Activated T-cell treated with anti-CD3 and anti-CD28 coated beads for 48 hours (primary cell): ENCODE measurements around the gene CAMK1.
"Not testable (repeated sequence)": the region's sequence is repeated elsewhere in the genome, so short reads cannot be mapped to it uniquely, and the experiment has no call there.

ENCODE experiments used
- DNase-seq: peaks from one replicate; pipeline ENCODE4 v3.0.0-alpha.2; 2020; ENCODE audit warnings: low read depth

The CAMK1 gene

DNA sequence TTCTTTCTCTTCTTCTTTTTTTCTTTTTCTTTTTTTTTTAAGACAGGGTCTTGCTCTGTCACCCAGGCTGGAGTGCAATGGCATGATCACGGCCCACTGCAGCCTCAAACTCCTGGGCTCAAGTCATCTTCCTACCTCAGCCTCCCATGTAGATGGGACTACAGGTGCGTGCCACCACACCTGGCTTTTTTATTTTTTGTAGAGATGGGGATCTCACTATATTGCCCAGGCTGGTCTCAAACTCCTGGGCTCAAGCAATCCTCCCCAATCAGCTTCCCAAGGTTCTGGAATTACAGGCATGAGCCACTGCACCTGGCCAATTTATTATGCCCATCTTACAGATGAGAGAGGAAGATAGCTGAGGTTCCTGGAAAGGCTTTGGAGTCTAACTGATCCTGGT is 1.3 kb upstream of the CAMK1 start:
- not testable (repeated sequence) for DNase-seq

DNA sequence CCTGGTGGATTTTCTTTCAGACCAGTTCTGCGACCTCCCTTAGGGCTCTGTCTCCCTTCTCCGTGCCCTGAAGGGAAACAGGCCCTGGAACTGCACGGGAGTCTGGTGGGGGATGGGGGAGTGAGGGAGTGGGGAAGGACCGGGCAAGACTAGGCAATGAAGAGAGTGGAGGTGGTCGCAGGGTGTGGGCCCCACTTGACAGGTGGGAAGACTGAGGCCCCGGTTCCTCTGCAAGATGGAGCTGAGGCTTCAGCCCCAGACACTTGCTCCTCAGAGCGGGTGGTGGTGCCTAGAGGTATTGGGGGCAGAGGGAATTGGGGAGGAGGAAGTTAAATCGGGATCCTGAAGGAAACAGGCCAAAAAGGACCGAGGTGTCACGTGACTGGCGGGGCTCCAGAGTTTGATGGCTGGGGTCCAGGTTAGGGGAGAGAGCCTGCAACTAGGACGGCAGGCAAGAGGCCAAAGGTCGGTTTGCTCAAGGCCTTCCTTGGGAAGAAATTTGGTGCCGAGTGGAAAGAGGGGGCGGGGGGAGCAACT is 597 bp upstream of the CAMK1 start:
- DNase-seq, result no peak

DNA sequence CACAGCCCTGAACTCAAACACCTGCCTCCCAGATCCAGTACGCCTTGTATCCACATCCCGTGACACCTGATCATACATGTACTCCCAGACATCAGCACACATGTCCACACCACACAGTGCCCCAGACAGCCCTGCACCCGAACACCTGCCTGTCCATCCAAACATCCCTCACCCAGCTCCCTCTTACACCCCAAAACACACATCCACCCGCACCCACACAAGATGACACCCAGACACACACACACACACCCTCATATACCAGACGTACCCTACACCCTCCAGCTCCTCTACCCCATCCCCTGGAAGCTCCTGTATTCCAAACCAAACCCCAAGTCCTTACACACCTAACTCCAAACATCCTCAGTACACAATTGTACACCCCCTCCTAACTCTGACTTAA is 735 bp downstream of the CAMK1 start:
- DNase-seq, result no peak

DNA sequence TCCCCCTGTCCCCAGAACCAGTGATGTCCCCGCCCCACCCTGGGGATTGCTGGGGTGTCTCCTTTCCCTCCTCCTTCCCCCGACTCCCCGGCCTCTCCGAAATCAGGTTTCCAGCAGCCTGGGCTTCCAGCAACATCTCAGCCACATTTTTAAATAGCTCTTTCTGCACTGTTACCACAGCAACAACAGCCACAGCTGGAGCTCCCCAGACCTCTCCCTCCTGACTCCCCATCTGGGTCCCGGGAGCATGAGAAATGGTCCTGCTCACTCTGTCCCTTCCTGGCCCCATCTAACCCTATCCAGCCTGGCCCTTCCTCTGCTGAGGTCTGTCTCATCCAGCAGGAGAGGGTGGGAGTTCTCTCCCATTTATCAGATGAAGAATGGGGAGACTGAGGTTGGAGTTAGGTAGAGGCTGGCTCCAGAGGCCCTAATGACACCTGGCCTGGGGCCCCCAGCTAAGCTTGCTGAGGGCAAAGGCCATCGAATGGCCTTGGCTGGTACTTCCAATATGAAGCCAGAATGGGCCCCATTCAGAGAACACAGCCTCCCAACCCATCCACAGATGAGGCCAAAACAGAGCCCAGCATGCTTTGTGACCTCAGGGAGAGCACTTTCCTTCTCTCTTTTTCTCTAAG is 1.5 kb downstream of the CAMK1 start:
- no peak for DNase-seq

DNA sequence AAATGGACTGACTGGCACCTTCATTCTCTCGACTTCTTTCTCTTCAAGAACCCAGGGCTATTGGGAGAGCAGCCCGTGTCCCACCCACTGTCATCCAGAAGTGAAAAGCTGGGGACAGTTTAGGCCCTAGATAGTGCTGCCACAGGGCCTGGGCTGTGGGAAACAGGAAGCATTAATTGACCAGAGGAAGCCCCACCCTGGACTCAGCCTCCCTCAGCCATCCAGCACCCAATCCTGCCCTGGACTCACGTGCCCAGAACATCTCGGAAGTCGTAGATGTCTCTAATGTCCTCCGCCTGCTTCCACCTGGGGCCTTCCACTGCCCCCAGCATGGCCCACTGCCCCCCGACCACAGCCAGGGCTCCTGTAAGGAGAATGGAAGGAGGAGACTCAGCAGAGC is 2.3 kb downstream of the CAMK1 start:
- no peak for DNase-seq

DNA sequence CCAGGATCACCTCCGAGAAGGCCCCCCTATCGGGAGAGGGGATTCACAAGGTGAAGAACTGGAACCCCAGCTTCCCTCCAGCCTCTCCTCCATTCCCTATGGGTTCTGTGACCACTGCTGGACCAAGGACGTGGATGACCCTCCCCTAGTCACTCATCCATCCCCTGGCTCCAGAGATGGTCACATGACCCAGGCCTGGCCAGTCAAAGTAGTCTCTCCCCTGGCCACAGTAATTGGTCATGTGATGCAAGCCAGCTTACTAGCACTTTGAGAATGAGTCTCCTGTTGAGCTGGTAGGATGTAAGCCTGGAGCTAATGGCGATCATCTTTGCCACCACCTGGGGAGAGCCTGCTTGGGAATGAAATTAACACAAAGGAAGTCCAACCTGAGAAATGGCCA is 3.9 kb downstream of the CAMK1 start:
- DNase-seq, result no peak

DNA sequence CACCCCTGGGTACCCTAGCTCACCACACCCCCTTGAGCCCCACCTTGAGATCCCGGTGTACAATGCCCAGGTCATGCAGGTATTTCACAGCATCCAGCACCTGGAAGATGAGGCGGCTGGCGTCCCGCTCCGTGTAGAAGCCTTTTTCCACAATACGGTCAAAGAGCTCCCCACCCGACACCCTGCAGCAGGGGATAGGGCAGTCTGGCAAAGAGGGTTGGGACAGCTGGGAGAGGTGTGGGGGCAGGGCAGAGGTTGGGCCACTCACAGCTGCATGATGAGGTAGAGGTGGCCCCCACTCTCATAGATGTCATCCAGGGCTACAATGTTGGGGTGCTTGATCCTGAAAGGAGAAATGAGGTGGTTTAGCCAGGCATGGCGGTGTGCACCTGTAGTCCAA is 6.9 kb downstream of the CAMK1 start:
- no peak for DNase-seq

DNA sequence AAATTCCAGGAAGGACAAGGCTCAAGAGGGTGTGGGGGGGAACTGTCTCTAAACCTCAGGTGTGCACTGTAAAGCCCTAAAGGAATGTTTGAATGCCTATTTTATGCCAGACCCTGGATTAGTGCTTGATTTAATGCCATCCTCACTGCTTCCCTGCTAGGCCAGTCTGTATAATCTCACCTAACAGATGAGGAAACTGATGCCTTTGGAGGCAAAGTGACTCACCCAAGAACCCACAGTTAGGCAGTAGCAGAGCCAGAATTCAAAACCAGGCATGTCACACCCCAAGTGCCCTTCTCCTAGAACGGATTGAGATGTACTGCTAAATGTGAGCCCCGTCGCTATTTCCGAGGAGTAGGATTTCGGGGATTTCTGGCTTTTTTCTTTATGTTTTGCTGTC is 7.8 kb downstream of the CAMK1 start:
- DNase-seq, result no peak

DNA sequence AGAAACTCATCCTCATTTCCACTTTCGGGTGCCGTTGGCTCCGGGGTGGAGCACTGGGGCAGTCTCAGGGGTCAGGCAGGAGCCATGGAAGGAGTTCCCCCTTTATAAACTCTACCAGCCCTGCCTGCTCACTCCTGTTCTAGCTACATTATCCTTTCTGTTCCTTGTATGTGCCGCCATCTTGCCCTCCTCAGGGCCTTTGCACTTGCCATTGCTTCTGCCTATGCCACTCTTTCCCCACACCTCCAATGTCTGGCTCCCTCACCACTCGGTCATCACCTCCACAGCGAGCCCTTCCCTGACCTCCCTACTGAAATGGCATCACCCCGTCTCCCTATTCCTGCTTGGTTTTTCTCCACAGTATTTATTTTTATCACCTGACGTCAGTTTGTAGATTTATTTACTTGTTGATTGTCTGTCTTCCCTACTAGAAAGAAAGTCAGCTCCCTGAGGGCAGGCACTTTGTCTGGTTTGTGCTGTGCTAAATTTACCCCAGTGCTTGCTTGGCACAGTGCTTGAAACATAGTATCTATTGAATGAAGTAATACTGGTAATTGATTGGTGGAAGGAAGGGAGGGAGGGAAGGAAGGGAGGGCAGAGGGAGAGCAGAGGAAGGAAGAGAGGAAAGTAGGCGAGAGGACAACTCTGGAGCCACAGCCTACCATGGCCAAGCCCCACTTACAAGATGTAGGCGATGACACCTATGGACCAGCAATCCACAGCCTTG is 8.8 kb downstream of the CAMK1 start:
- no peak for DNase-seq

DNA sequence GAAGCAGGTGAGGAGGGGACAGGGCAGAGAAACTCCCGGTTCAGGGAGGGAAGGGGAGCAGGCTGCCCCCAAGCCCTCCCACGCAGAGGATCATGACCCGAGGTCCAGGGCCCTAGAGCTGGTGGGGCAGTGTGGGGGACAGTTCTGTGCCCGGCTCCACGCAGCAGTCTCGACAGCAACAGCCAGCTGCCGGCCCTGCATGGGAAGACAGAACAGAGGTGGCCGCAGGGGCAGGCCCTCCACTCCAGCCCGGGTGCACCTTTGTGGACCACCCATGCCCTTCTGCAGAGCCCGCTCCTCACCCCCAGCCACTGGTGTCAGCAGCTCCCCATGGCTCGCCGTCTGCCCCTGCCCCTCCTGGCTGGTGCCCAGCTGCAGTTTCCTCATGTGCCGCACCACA is 12.3 kb downstream of the CAMK1 start:
- DNase-seq, result no peak

DNA sequence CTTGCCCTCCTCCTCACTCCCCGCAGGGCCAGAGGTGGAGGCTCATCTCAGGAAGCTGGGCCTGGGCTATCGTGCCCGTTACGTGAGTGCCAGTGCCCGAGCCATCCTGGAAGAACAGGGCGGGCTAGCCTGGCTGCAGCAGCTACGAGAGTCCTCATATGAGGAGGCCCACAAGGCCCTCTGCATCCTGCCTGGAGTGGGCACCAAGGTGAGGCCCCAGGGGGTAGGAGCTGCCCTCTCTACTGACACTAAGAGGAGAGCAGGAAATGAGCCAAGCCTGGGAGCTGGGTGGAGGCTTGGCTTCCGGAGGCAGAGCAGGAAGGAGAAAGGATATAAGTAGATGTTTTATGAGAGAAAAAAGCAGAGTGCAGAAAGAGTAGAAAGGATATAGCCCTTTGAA is 15.1 kb downstream of the CAMK1 start:
- no peak for DNase-seq

DNA sequence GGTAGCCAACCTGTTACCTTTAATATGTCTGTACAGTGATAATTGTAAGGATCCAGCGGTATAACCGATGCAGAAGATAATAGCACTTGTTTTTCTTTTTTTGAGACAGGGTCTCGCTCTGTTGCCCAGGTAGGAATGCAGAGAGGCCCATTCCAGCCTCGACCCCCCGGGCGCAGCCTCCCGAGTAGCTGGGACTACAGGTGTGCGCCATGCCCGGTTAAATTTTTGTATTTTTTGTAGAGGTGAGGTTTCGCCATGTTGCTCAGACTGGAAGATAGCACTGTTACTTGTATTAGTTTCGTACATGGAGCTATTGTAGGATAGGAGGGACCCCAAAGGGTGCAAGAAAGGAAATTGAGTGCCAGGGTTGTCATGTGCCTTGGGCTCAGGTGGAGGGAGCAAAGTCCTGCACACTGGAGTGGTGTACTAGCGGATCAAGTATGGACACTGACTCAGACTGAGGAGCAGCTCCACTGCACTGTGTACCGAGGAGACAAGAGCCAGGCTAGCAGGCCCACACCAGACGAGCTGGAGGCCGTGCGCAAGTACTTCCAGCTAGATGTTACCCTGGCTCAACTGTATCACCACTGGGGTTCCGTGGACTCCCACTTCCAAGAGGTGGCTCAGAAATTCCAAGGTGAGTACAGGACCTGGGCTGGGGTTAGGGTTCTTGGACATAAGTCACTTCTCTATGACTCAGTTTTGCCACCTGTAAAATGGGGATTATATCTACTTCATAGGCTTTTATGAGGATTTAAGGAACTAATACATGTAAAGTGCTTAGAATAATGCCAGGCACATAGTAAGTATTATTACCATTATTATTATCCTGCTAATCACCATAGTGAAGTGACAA is 19.0 kb downstream of the CAMK1 start:
- no peak for DNase-seq

DNA sequence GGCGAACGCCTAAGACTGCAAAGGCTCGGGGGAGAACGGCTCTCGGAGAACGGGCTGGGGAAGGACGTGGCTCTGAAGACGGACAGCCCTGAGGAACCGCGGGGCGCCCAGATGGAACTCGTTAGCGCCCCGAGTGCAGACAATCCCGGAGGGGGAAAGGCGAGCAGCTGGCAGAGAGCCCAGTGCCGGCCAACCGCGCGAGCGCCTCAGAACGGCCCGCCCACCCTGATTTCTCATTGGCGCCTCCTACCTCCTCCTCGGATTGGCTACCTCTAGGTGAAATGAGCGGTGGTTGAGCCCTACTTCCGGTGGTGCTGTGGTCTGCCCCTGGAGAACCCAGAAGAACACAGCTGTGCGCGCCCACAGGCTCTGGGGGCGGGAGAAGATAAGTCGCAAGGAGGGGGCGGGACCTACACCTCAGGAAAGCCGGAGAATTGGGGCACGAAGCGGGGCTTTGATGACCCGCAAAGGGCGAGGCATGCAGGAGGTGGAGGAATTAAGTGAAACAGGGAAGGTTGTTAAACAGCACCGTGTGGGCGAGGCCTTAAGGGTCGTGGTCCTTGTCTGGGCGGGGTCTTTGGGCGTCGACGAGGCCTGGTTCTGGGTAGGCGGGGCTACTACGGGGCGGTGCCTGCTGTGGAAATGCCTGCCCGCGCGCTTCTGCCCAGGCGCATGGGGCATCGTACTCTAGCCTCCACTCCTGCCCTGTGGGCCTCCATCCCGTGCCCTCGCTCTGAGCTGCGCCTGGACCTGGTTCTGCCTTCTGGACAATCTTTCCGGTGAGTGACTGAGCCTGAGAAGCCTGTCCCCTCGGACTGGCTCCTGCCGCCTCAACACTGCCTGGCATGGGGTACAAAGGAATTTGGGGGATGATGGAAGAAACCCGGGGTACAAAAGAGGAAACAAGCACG is 19.8 kb downstream of the CAMK1 start, which contains the start of gene OGG1:
OGG1 (plus strand) TSS at position 308 of the 911 bp plus-strand sequence; CDS start at position 643, 335 bp downstream.
- peak; percentile 93 for DNase-seq

DNA sequence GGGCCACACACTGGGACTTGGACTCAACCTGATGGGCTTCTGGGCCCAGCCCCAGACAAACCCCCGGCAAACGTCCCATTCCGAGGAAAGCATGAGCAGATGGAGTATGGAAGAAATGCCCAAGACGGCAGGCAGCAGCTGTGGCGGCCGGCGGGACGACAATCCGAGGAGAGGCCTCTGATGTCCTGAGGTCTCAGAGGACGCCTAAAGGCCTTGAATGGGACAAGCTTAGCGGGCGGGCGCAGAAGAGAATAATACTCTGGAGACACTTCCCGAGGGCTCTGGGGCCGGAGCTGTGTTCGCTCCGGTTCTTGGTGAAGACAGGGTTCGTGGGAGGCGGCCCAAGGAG is 20.5 kb downstream of the CAMK1 start:
- DNase-seq, result no peak

DNA sequence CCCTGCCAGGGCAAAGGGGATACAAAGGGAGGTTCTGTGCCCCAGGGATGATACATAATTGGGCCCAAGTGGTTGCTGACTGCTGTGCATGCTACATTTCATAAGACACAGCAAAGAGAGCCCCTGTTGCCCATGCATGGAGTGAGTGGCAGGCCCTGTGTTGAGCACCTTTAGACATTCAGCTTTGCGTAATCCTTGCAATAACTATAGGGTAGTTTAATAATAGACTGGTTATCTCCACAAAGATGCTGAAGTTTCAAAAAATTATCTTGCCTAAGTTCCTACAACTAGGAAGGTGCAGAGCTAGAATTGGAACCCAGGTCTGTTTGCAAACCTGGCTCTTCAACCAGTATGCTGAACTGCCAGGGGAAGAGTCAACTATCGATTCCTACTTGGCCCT is 21.7 kb downstream of the CAMK1 start:
- DNase-seq, result no peak

DNA sequence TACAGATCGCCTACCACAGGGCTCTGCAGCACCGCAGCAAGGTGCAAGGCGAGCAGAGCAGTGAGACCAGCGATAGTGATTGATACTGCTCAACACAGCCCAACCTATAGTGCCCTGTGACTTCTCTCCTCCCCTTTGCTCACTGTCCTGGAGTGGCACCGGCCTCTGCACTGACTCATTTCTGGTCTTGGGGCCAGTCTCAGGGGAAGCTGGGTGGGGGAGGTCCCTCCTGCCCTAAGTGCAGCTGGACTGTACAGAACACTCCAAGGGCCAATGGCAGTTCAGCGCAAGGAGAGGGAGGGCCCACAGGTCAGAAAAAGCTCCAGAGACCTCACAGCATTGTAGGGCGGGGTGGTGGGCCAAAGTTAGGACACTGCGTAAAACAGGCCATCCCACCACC is 22.5 kb downstream of the CAMK1 start:
- DNase-seq, result no peak

DNA sequence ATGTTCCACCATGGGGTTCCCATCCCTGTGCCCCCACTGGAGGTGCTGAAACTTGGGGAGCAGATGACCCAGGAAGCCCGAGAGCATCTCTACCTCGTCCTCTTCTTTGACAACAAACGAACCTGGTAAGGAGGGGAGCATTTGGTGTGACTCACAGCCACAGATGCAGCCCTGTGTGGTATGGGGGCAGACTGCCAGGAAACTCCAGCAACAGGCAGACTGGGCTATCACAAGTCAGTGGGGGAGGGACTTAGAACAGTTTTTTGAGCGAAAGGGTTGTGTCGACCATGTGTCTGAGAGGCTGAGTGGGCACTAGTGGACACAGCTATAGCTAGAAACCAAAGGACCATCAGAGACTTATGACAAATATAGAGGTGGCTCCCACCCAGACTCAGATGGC is 23.4 kb downstream of the CAMK1 start:
- DNase-seq, result no peak

DNA sequence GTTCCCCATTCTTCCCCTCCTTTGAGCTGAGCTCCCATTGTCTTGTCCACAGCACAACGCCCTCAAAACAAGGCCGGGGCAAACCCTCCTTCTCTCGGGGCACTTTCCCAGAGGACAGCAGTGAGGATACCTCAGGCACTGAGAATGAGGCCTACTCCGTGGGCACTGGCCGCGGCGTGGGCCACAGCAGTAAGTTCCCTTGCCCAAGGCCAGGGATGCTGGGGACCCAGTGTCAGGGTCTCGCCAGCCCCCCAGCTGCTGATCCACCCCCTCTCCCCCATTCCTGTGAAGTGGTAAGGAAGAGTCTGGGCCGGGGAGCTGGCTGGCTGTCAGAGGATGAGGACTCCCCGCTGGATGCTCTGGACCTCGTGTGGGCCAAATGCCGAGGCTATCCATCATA is 24.2 kb downstream of the CAMK1 start:
- no peak for DNase-seq

DNA sequence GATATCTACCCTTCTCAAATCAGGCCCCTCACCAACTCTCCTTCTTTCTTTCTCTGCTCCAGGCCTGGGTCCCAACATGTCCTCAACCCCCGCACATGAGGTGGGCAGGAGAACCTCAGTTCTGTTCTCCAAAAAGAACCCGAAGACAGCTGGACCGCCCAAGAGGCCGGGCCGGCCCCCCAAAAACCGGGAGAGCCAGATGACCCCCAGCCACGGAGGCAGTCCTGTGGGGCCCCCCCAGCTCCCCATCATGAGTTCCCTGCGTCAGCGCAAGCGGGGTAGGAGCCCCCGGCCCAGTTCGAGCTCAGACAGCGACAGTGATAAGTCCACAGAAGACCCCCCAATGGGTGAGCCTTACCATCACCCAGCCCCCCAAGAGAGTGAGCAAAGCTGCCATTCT is 25.6 kb downstream of the CAMK1 start:
- no peak for DNase-seq

DNA sequence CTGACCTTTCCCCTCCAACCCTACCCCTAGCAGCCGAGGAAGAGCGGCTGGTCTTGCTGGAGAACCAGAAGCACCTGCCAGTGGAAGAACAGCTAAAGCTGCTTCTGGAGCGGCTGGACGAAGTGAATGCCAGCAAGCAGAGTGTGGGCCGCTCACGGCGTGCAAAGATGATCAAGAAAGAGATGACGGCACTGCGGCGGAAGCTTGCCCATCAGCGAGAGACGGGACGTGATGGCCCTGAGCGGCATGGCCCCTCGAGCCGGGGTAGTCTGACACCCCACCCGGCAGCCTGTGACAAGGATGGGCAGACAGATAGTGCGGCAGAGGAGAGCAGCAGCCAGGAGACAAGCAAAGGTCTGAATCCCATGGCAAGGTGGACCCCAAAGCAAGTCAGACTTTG is 26.2 kb downstream of the CAMK1 start:
- no peak for DNase-seq

DNA sequence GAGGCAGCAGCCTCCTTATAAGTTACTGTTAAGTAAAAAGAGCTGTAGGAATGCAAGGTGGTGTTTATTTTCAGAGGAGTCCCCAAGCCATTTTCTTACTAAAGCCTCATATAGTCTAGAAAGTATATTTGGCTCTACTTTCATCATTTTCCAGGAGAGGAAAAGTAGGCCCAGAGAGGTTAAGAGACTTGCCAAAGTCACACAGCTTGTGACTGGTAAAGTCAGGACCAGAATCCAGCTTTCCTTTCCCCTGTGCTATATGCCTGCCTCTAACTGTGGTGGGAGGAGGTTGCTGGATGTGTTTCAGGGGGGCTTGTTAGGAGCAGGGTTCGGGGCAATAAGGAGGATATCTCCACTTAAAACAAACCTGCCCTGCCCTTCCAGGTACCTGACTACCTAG is 27.2 kb downstream of the CAMK1 start:
- no peak for DNase-seq

DNA sequence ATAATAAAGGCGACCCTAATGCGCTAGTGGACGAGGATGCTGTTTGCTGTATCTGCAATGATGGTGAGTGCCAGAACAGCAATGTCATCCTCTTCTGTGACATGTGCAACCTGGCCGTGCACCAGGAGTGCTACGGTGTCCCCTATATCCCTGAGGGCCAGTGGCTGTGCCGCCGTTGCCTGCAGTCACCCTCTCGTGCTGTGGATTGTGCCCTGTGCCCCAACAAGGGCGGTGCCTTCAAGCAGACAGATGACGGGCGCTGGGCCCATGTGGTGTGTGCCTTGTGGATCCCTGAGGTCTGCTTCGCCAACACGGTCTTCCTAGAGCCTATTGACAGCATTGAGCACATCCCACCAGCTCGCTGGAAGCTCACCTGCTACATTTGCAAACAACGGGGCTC is 30.6 kb downstream of the CAMK1 start:
- no peak for DNase-seq
